GM18520 (cell line): Measurements from ENCODE around the gene GRIN1.

ENCODE experiments used
- ATAC-seq: cut with Tn5 transposase; IDR thresholded peaks from one replicate; pipeline ENCODE4 v1.9.1; 2021; ENCODE audit not compliant: unreplicated experiment

The GRIN1 gene

DNA sequence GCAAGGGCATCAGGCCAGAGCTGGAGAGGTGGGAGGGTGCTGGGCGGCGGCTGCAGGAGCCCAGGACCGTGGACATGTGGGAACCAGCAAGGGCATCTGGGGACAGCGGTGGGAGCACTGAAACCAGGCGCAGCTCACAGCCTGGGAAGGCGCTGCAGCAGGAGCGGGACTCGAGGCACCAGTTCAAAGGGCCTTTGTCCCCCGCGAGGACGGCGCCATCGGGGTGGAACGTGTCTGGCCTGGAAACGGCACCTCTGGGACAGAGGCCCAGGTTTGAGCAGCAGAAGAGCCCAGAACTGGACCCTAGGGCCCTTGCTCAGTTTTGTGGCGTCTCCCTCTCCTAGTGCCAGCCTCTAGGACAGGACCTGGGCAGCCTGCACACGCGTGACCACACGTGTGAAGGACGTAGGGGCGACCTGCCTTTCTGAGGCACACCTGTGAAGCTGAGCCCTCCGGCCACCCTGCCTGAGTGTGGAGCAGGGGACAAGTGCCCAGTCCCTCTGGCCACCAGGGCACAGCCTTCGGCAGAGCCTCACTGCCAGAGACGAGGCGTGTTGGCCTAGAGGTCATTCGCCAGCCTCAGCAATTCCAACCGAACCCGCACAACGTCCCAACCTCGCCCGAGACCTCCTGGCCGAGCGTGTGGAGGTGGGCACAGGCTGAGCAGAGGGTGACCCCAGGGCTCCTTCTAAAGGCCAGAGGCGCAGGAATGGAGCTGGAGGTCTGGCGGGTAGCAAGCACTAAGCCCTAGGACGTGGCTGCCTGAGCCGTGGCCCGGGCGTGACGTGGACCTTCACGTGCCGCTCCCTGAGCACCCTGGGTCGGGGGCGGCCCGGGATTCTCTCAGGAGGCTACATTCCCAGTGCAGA is 35.1 kb downstream of the GRIN1 start:
- no peak for ATAC-seq

- ATAC-seq, result no peak
Observed at GRCh38 chr9:137174722-137175293, 35.9 kb downstream of the GRIN1 start.

- ATAC-seq, result no peak
Observed at GRCh38 chr9:137175345-137175961, 36.5 kb downstream of the GRIN1 start.

GRCh38 chr9:137176302-137177182 is 37.6 kb downstream of the GRIN1 start:
- ATAC-seq, result no peak

GRCh38 chr9:137178201-137178938 is 39.4 kb downstream of the GRIN1 start:
- no peak for ATAC-seq

DNA sequence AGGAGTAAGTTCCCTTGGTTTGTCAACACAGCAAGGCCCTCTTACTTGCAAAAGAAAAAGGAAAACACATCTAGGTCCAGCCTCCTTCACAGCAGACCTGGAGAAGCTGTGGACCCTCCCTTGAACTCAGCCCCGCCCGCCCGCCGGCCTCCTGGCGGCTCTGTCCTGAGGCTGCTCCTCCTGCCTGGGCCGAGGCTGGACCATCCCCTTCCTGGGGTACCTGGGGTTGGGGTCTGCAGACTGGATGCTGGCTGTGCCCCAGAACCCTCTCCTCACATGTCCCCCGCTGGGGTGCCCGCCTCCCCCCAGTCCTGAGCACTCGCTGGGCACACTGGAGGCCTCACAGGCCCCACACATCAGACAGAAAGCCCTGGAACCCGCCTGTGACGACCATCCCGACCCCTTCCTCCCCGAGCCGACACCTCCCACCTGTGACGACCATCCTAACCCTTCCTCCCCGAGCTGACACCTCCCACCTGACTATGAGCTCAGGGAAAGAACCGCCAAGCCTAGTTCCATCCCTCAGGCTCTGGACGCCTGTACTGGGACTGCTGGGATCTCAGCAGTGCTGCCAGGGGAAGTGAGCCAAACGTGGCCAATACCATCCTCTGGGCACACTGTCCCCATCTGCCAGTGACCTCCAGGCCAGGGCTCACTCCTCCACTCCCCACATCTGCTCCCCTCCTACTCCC is 40.1 kb downstream of the GRIN1 start:
- ATAC-seq, result no peak

DNA sequence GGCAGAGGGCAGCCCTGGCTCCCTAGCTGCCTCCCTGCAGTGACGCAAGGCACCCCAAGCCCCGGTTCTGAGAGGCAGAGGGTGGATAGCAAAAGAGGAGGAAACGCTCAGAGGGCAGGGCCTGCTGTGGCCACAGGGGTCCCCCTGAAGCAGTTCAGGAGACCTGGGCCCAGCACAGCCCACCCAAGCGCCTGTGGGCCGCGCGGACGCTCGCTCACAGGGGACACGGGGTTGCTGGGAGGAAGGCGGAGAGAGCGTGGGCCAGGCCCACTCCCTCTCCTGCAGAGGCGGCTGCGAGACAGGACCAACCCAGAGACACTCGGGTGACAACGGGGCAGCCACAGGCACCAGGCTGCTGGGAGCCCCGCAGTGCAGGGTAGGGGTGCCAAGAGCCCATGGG is 40.8 kb downstream of the GRIN1 start:
- no peak for ATAC-seq

- no peak for ATAC-seq
Observed at GRCh38 chr9:137180491-137180890, 41.5 kb downstream of the GRIN1 start.

DNA sequence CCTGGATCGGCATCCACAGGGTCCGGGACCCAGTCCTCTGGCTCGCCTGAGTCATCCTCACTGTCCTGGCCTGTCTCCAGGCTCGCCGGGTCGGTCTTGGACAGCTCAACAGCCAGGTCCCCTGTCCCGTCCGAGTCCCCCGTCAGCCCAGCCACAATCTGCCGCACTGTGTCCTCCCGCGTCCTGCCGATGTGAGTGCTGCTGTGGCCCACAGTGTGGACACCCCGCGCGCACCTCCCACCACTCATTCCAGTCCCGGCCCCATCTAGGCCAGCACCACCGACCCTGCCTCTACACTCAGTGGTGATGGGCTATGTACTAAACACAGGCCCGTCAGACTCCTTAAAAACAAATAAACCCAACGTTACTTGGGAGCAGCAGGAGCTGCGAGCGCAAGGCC is 42.7 kb downstream of the GRIN1 start:
- no peak for ATAC-seq

DNA sequence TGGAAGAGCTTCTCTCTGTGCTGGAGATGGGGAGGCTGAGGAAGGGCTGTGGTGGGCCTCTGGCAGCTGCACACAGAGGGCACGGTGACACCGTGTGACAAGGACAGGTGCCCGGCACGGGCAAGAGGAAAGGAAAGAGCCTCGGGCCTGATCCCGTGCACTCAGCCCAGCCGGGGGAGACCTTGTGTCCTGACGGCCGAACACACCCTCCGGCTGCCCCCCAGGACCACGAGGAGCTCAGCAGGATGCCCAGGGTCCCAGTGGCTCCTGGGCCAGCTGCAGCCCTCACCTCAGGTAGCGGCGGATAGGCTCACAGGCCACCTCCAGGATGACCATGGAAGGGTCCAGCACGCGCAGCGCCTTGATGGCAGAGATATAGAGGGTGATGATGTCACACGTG is 43.9 kb downstream of the GRIN1 start:
- no peak for ATAC-seq

- no peak for ATAC-seq
Observed at GRCh38 chr9:137183980-137184595, 45.1 kb downstream of the GRIN1 start.

- no peak for ATAC-seq
Observed at GRCh38 chr9:137184881-137185660, 46.1 kb downstream of the GRIN1 start.

GRCh38 chr9:137185921-137186320 is 47.0 kb downstream of the GRIN1 start:
- no peak for ATAC-seq

- no peak for ATAC-seq
Observed at GRCh38 chr9:137186385-137186784, 47.4 kb downstream of the GRIN1 start.

GRCh38 chr9:137187386-137187785 is 48.4 kb downstream of the GRIN1 start:
- no peak for ATAC-seq

GRCh38 chr9:137188086-137188489 is 49.1 kb downstream of the GRIN1 start:
- no peak for ATAC-seq

DNA sequence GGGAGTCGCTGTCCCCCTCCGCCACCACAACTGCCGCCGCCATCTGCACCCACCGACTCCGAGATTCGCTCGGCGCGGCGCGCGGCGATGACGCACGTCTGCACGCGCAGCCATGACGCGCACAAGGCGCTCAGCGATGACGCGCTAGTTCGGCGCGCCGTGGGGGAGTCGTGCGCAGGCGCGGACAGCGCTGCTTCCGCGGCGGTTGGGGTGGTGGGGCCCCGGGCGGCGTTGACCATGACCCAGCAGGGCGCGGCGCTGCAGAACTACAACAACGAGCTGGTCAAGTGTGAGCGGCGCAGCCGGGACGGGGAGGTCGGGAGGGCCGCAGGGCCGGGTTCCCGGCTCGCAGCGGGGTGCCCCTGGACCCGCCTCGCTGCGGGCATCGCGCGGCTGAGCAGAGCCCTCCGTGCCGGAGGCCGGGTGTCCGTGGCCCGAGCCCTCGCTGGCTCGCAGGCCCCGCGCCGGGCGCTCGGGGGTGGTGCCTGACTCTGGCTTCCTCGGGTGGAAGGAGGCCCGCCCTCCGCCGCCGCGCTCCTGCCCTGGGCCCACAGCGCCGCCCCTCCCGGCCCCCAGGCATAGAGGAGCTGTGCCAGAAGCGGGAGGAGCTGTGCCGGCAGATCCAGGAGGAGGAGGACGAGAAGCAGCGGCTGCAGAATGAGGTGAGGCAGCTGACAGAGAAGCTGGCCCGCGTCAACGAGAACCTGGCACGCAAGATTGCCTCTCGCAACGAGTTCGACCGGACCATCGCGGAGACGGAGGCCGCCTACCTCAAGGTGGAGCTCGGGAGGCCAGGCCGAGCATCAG is 49.7 kb downstream of the GRIN1 start, which contains the start of the genes ANAPC2 and SSNA1:
ANAPC2 (minus strand) TSS at position 71 of the 807 bp plus-strand sequence; CDS start at position 43, 28 bp downstream.
SSNA1 (plus strand) TSS at position 187 of the 807 bp plus-strand sequence; CDS start at position 238, 51 bp downstream.
- ATAC-seq, result peak; percentile 84
